HG03159 (cell line): ENCODE measurements around the gene RAD54L.

Experiments
- ATAC-seq: cut with Tn5 transposase; IDR thresholded peaks from one replicate; pipeline ENCODE4 v1.9.1; 2021; ENCODE audit warnings: mild to moderate bottlenecking, moderate library complexity; ENCODE audit not compliant: unreplicated experiment

RAD54L gene

GRCh38 chr1:46284597-46285564, 37.3 kb downstream of the RAD54L start:
- ATAC-seq, result no peak

DNA sequence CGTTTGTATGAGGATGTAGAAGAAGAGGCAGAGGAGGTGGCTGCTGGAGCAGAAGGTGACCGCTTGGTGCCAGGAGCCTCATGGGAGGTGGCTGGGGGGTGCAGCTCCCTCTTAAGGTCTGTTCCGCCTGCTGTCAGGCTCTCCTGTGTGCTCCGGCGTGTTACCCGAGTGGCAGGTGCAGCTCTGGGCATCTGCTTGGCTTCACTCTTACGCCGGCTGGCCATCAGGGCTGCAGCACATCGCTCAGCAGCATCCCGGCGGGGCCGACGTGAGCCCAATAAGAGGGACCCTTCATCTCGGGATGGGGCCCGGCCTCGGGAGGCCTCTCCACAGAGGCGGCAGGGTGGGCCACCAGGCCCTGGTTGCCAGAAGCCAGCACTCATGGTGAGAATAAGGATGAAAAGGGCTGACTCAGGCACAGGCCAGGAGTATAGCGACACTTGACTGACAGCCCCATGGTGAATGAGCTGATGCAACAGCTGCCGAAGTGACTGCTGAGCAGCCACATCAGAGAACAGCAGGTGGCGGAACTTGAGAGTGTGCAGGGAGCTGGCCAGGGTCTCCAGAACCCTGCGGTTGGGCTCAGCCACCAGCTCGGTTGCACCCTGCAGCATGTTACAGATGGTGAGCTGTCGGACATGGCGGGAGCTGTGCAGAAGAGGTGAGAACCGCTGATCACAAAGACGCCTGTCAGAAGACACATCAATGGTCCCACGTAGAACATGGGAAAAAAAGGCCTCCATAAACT, 38.3 kb downstream of the RAD54L start:
- no peak for ATAC-seq

GRCh38 chr1:46288485-46289133, 41.0 kb downstream of the RAD54L start:
- no peak for ATAC-seq

DNA sequence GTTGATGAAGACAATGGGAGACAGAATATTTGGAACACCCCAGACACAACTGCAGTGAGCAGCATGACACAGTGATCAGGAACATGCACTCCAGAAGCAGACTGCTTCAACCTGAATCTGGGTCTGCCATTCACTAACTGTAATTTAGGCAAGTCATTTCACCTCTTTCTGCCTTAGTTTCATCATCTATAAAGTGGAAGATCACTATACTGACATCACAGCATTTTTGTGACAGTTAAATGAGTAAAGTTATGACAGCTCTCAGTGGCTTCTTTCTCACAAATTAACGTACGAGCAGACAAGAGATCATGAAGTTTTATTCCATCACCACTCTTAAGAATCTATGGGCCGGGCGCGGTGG, 41.6 kb downstream of the RAD54L start:
- ATAC-seq, result no peak

GRCh38 chr1:46289976-46290375, 42.4 kb downstream of the RAD54L start:
- no peak for ATAC-seq

GRCh38 chr1:46295306-46295705, 47.7 kb downstream of the RAD54L start:
- no peak for ATAC-seq

DNA sequence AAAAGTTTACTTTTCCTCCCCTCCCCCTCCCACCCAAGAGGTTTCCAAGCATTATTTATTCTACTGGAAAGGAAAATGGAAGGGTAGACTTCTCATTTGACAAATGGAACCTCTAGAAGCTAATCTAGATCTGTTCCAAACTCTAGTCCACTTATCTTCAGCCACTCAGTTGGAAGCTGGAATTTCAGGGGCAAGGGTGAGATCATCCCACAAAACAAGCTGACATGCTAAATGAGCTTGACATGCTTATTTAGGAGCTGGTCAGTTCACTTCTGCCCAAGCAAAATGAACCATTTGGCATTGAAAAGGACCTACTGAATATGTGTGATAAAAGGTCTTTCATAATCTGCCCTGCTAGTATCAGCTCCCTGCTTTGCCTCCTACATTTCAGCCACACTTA, 50.8 kb downstream of the RAD54L start:
- ATAC-seq, result no peak

- ATAC-seq, result no peak
Observed at GRCh38 chr1:46300673-46301405, 53.3 kb downstream of the RAD54L start.

GRCh38 chr1:46301406-46301807, 53.8 kb downstream of the RAD54L start:
- no peak for ATAC-seq

GRCh38 chr1:46301808-46302640, 54.5 kb downstream of the RAD54L start:
- peak; percentile 41 for ATAC-seq

DNA sequence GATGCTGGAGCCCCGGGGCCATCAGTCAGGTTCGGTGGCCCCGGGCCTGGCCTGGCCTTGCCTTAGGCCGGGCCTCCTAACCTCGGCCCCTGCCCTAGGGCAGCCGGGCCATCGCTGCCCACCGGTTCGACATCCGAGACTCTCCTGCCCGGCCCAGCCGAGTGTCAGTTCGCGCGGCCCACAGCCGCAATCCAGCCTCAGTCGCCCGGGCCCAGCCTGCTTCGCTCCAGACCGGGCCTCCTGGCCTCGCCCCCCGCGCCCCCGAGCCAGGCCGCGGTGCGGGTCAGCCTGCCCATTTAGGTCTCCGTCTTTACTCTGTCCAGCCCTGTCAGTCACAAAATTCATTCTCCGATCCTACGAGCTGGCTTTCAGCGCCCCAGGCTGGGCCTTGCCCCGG, 55.1 kb downstream of the RAD54L start:
- ATAC-seq, result peak; percentile 8

- ATAC-seq, result peak; percentile 81
Observed at GRCh38 chr1:46303038-46303871, 55.7 kb downstream of the RAD54L start, which contains the start of the genes LRRC41 and UQCRH. Gene LRRC41 (minus strand): TSS chr1:46303616. CDS start chr1:46303322, 294 bp downstream. Gene UQCRH (plus strand): TSS chr1:46303698. CDS start chr1:46303767, 69 bp downstream.

DNA sequence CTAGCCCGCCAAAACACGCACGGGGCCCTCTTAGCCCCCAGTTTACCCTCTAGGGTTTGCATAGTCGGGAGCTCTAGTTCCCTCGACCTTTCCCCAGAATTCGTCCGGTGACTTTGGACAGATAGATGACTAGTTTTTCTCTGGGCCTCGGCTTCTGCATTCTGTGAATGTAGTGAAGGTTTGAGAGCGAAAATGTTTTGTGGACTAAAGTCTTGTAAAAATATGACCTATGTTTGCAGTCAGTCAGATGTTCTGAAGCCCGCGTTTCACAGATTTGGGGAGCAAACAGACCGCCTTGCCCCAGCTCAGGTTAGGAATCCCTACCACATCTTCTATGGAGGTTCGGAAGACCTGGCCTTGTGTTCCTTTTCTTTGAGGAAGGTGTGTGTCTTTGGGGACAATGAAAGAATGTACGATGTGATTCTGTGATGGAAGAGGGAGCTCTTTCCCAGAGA, 56.3 kb downstream of the RAD54L start:
- ATAC-seq, result no peak

- no peak for ATAC-seq
Observed at GRCh38 chr1:46306159-46306530, 58.6 kb downstream of the RAD54L start.

GRCh38 chr1:46309401-46310159, 62.0 kb downstream of the RAD54L start:
- no peak for ATAC-seq

- no peak for ATAC-seq
Observed at GRCh38 chr1:46310321-46310720, 62.8 kb downstream of the RAD54L start.

DNA sequence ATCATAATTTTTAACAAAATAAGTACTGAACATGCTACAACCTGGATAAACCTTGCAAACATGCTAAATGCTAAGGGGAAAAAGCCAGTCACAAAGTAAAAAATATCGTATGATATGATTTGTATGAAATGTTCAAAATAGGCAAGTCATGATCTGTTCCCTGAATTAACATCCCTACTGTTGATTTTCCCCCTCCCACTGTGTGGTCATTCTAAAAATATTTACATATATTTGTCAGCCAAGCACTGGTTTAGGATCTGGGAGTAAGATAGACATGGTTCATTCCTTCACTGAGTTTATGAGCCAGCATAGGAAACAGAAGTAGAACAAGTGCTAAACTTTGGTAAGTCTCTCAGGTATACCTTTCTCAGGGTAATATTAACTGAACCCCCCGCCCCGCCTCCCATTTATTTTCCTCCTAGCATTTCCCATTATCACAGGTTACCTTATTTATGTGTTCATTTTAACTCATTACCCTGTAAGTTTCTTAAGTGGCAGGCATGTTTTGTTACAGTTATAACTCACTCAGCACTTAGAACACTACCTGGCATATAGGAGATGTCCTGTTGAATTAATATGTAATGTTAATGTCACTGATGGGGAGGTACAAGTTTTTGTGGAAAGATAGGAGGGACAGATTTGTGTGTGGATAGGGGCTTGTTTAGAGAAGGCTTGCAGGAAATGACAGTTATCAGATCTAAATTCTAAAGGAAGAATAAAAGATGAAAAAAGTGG, 68.3 kb downstream of the RAD54L start:
- ATAC-seq, result no peak
